ENCODE measurements around the gene MTMR8. TPM values are rescaled to one million over a fixed set of nuclear protein-coding genes. Genes with fewer than 3 reads are reported as not detected.

The MTMR8 gene
- total and polyA plus RNA-seq, 2 donors (not counting 3 experiments of a cell fraction or from before 2014, with no cell fraction given) = 0.23 to 0.75 TPM

- H3K27me3 ChIP-seq (ENCODE audit: control insufficient read depth in 2 of 2, insufficient read depth in 2 of 2, low read length in 2 of 2) = no peaks in the 10 kb centered on the region
- H3K27ac ChIP-seq (ENCODE audit: insufficient read depth, low read depth, low read length) = no peak within 1 kb of the TSS
- FAIRE-seq (no peak), DNase-seq (ENCODE audit: low read depth, low spot score) (no peak)
- no peaks in the 10 kb centered on the region for H3K9me1 ChIP-seq (replicated peaks; ENCODE audit: control insufficient read depth, extremely low read depth, insufficient read depth, low read length)
- no peaks in the 10 kb centered on the region for H3K4me1 ChIP-seq (ENCODE audit: control insufficient read depth, extremely low read depth, insufficient read depth, low read length)
- H3K79me2 ChIP-seq (ENCODE audit: control insufficient read depth, insufficient read depth, low read length) = no peaks in the 10 kb centered on the region
- no peak for TF ChIP-seq POLR2A (IDR thresholded peaks at IDR 0.05; ENCODE audit: low read depth, low read length)
- no peak for TF ChIP-seq JUN (IDR thresholded peaks at IDR 0.05; ENCODE audit: borderline replicate concordance, insufficient read depth, insufficient read length, low read depth)
- no peak for TF ChIP-seq MAX (IDR thresholded peaks at IDR 0.05; ENCODE audit: insufficient read depth, insufficient read length)
- no peak for TF ChIP-seq GATA2 (IDR thresholded peaks at IDR 0.05; ENCODE audit: insufficient read depth, insufficient read length, low read depth, low read length)
- TF ChIP-seq CTCF (IDR thresholded peaks at IDR 0.05; ENCODE audit: extremely low read depth in 1 of 2, insufficient read depth in 1 of 2, low read depth in 1 of 2, low read length in 2 of 2) = no peak
- no peak for TF ChIP-seq MYC (IDR thresholded peaks at IDR 0.05; ENCODE audit: low read depth, low read length)
- TF ChIP-seq POLR2AphosphoS5 (IDR thresholded peaks at IDR 0.05; ENCODE audit: insufficient read depth, low read depth, low read length) = no peak
- no peak for TF ChIP-seq FOS (IDR thresholded peaks at IDR 0.05; ENCODE audit: borderline replicate concordance, insufficient read depth, low read length)
- no peak for TF ChIP-seq EZH2 (IDR thresholded peaks at IDR 0.05; ENCODE audit: borderline replicate concordance, low read depth, low read length, severe bottlenecking)
- POLR2A ChIA-PET = no interaction called here
- no peaks in the 10 kb centered on the region for H4K20me1 ChIP-seq (replicated peaks; ENCODE audit: control insufficient read depth, extremely low read depth, insufficient read depth, low read length)
- no peak within 1 kb of the TSS for H3K4me2 ChIP-seq (ENCODE audit: insufficient read depth, low read length)
- dilution Hi-C loops (cut with MboI; ENCODE audit: extremely low pct_ligation_motif_present, low sequenced_read_pairs) (no loop called here), intact Hi-C loops (cut with micrococcal nuclease) (no loop called here)
- H3K36me3 ChIP-seq (ENCODE audit: control insufficient read depth in 2 of 2, extremely low read depth in 1 of 2, insufficient read depth in 2 of 2, low read length in 2 of 2) = no peaks in the 10 kb centered on the region
- CTCF ChIA-PET = no interaction called here
- no peak within 1 kb of the TSS for H2AFZ ChIP-seq (ENCODE audit: low read depth, low read length)
- no peaks in the 10 kb centered on the region for H3K9me3 ChIP-seq (replicated peaks; ENCODE audit: control insufficient read depth, insufficient read depth, low read length)
- no peak within 1 kb of the TSS for H3K4me3 ChIP-seq (replicated peaks in 1 of 3; ENCODE audit: insufficient read depth in 1 of 3, low read depth in 1 of 3, low read length in 3 of 3)
- BruUV-seq (replicated peaks) = no TSS peak
- no peak within 1 kb of the TSS for H3K9ac ChIP-seq (replicated peaks; ENCODE audit: extremely low read depth, insufficient read depth, low read length)
Observed at GRCh38 chrX:64230123-64230970, 164.9 kb downstream of the MTMR8 start, which contains the start of gene ASB12. TSS of gene ASB12 (minus strand) at chrX:64230607. CDS start at chrX:64225650, 4,957 bp downstream.

Measured in endothelial cell of umbilical vein (primary cell).